K562 (cell line): ENCODE results near the gene ADGRG1. TPM values are rescaled to one million over a fixed set of nuclear protein-coding genes. Genes with fewer than 3 reads are reported as not detected.

ENCODE experiments used
- ATAC-seq: fragments of 200-7000 bp; cut with Tn5 transposase; 3 replicates; pipeline ENCODE4 v1.9.1; 2020; ENCODE audit warnings: moderate library complexity
- BruUV-seq: library from RNA; stranded (reverse); fragments of 400-500 nt; replicated peaks from 2 replicates; lab custom pipeline; 2021; lab: Mats Ljungman, UMichigan
- CTCF ChIA-PET: fragments of 300-600 bp; formaldehyde crosslinking; extraction: SDS; loops from one replicate; lab custom pipeline; 2021; ENCODE audit warnings: low intra/inter-chr PET ratio; lab: Yijun Ruan, JAX
- POLR2A ChIA-PET: fragments of 300-600, 350-650 bp; sonication (Branson Sonifier 250); formaldehyde crosslinking; extraction: SDS; loops from one replicate; lab custom pipeline; 2021; ENCODE audit warnings: antibody characterized with exemption, inconsistent platforms; lab: Yijun Ruan, JAX
- DNase-seq, 4 experiments: peaks; one replicate each; pipeline versions ENCODE4 v3.0.0 to v3.0.0-alpha.2; 2011 to 2018; ENCODE audit warnings: low spot score in 3 of 4, mixed read lengths in 3 of 4; ENCODE audit errors: extremely low read depth in 1 of 4
- FAIRE-seq: peaks from 2 replicates; lab custom pipeline; 2011; peaks lifted over from hg19 to GRCh38; lab: Jason Lieb, UNC
- H2AFZ ChIP-seq: 2 replicates; pipeline ENCODE4 v1.6.0; 2011; ENCODE audit warnings: low read depth, low read length, control low read depth, inconsistent platforms
- H3K27ac ChIP-seq: fragments of 200-600 bp; 3 replicates; pipeline ENCODE4 v1.8.0; 2011; ENCODE audit warnings: low read depth, mild to moderate bottlenecking, control low read depth, inconsistent platforms, low read length, moderate library complexity, mixed read lengths; ENCODE audit errors: extremely low read depth
- H3K27me3 ChIP-seq, 2 experiments: fragments of 300-600 bp in 1 of 2; 2 replicates in 1 of 2; 3 replicates in 1 of 2; pipeline versions ENCODE4 v1.6.0 to v1.8.0; 2011; ENCODE audit warnings: inconsistent platforms in 2 of 2, low read length in 2 of 2, mild to moderate bottlenecking in 1 of 2, mixed read lengths in 1 of 2, moderate library complexity in 1 of 2; ENCODE audit not compliant: control insufficient read depth in 2 of 2, insufficient read depth in 2 of 2
- H3K36me3 ChIP-seq: fragments of 300-600 bp; 3 replicates; pipeline ENCODE4 v1.8.0; 2011; ENCODE audit warnings: mild to moderate bottlenecking, low read length, inconsistent platforms; ENCODE audit not compliant: control insufficient read depth, insufficient read depth
- H3K4me1 ChIP-seq, 2 experiments: fragments of 200-600 bp in 1 of 2; replicated peaks in 1 of 2; 2 replicates in 1 of 2; 3 replicates in 1 of 2; pipeline versions ENCODE4 v1.5.1 to v1.8.0; 2011; ENCODE audit warnings: inconsistent platforms in 2 of 2, low read length in 2 of 2, mild to moderate bottlenecking in 1 of 2, mixed read lengths in 1 of 2, moderate library complexity in 1 of 2; ENCODE audit not compliant: control insufficient read depth in 2 of 2, insufficient read depth in 2 of 2
- H3K4me2 ChIP-seq: 2 replicates; pipeline ENCODE4 v1.6.1; 2011; ENCODE audit warnings: low read length, control low read depth, inconsistent platforms, mixed read lengths; ENCODE audit not compliant: insufficient read depth
- H3K4me3 ChIP-seq: fragments of 200-600 bp; sonication (generic), shearing (Covaris generic); 2 replicates; pipeline ENCODE4 v1.5.1; 2016; ENCODE audit warnings: control low read depth, inconsistent platforms
- H3K79me2 ChIP-seq: fragments of 200-600 bp; 3 replicates; pipeline ENCODE4 v1.8.0; 2011; ENCODE audit warnings: low read length, inconsistent platforms; ENCODE audit not compliant: control insufficient read depth, insufficient read depth
- H3K9ac ChIP-seq, 2 experiments: 2 replicates each; pipeline versions ENCODE4 v1.6.0 to v1.6.1; 2011; ENCODE audit warnings: low read depth in 2 of 2, low read length in 2 of 2, control low read depth in 1 of 2, inconsistent platforms in 1 of 2, mild to moderate bottlenecking in 1 of 2, mixed read lengths in 1 of 2; ENCODE audit not compliant: insufficient read depth in 1 of 2
- H3K9me1 ChIP-seq: one replicate; pipeline ENCODE4 v1.6.0; 2011; ENCODE audit warnings: inconsistent platforms, mild to moderate bottlenecking, low read length, moderate library complexity; ENCODE audit not compliant: control insufficient read depth, insufficient read depth
- H3K9me3 ChIP-seq: replicated peaks from 2 replicates; pipeline ENCODE4 v1.5.1; 2011; ENCODE audit warnings: low read depth, low read length, inconsistent platforms; ENCODE audit not compliant: control insufficient read depth, insufficient read depth
- H4K20me1 ChIP-seq: replicated peaks from 2 replicates; pipeline ENCODE4 v1.6.1; 2011; ENCODE audit warnings: low read length, inconsistent platforms, mixed read lengths; ENCODE audit not compliant: control insufficient read depth, insufficient read depth
- ARID1B ChIP-seq: fragments of 450-650 bp; IDR thresholded peaks from 2 replicates; pipeline ENCODE4 v1.6.1; 2016; ENCODE audit warnings: antibody characterized with exemption, mild to moderate bottlenecking, inconsistent platforms
- ELF2 ChIP-seq: fragments of 250-450 bp; sonication (Bioruptor Pico); IDR thresholded peaks from 2 replicates; pipeline ENCODE4 v1.5.0; 2021; ENCODE audit warnings: mild to moderate bottlenecking
- GABPB1 ChIP-seq: sonication (generic); formaldehyde crosslinking; IDR thresholded peaks from 2 replicates; pipeline ENCODE4 v1.8.0; 2022; ENCODE audit warnings: mild to moderate bottlenecking, missing genetic modification reagents
- GATA2 ChIP-seq: sonication (generic); formaldehyde crosslinking; IDR thresholded peaks from 2 replicates; pipeline ENCODE4 v1.4.0; 2020; ENCODE audit warnings: mild to moderate bottlenecking, missing genetic modification reagents
- HMBOX1 ChIP-seq: sonication (generic); IDR thresholded peaks from 2 replicates; pipeline ENCODE4 v1.6.1; 2016
- L3MBTL2 ChIP-seq: fragments of 450-650 bp; IDR thresholded peaks from 2 replicates; pipeline ENCODE4 v1.6.1; 2016; ENCODE audit warnings: mild to moderate bottlenecking, moderate library complexity
- MEIS2 ChIP-seq: fragments of 450-650 bp; IDR thresholded peaks from 2 replicates; pipeline ENCODE4 v1.6.1; 2014; ENCODE audit warnings: mild to moderate bottlenecking; ENCODE audit not compliant: partially characterized antibody
- MNT ChIP-seq, 2 experiments: fragments of 450-650 bp; conservative IDR thresholded peaks; 2 replicates each; pipeline ENCODE4 v1.6.1; 2017; ENCODE audit warnings: mild to moderate bottlenecking in 2 of 2, moderate library complexity in 2 of 2
- NFE2 ChIP-seq: IDR thresholded peaks from 2 replicates; pipeline ENCODE4 v1.6.1; 2014; ENCODE audit warnings: antibody characterized with exemption, low read depth
- POLR2AphosphoS5 ChIP-seq: IDR thresholded peaks from 2 replicates; pipeline ENCODE4 v1.6.1; 2011; ENCODE audit warnings: mild to moderate bottlenecking, low read depth, low read length, moderate library complexity; ENCODE audit not compliant: control insufficient read depth, insufficient read depth
- SIN3A ChIP-seq, 2 experiments: fragments of 150-350 bp in 1 of 2; IDR thresholded peaks; 2 replicates each; pipeline ENCODE4 v1.6.1; 2011 to 2016; ENCODE audit warnings: borderline replicate concordance in 2 of 2, low read depth in 2 of 2, low read length in 2 of 2, mild to moderate bottlenecking in 2 of 2, moderate library complexity in 2 of 2; ENCODE audit not compliant: control insufficient read depth in 1 of 2
- TAF9B ChIP-seq: fragments of 450-650 bp; IDR thresholded peaks from 2 replicates; pipeline ENCODE4 v1.6.1; 2018; ENCODE audit warnings: mild to moderate bottlenecking; ENCODE audit not compliant: partially characterized antibody
- TAL1 ChIP-seq: fragments of 450-650 bp; IDR thresholded peaks from 2 replicates; pipeline ENCODE4 v1.6.1; 2016; ENCODE audit warnings: mild to moderate bottlenecking
- TCF3 ChIP-seq: sonication (generic); formaldehyde crosslinking; IDR thresholded peaks from 2 replicates; pipeline ENCODE4 v1.4.0; 2020; ENCODE audit warnings: mild to moderate bottlenecking, missing genetic modification reagents
- ZNF699 ChIP-seq: fragments of 250-450 bp; sonication (Bioruptor Pico); IDR thresholded peaks from 2 replicates; pipeline ENCODE4 v1.8.0; 2021; ENCODE audit warnings: mild to moderate bottlenecking, moderate library complexity; ENCODE audit not compliant: insufficient replicate concordance
- ZNF77 ChIP-seq: fragments of 250-450 bp; sonication (Bioruptor Pico); IDR thresholded peaks from 2 replicates; pipeline ENCODE4 v1.5.0; 2020
- WGBS: fragments of 100-300 bp; shearing (Covaris generic); methylation state at CpG from one replicate; pipeline ENCODE4 v1.1.6; 2016; ENCODE audit warnings: low coverage, mixed read lengths; ENCODE audit not compliant: insufficient coverage; ENCODE audit errors: missing lambda C conversion rate; 5-methylcytosine and 5-hydroxymethylcytosine counted together
- in situ Hi-C: fragments of 300-500 bp; cut with MboI; formaldehyde crosslinking; loops from 4 replicates; pipeline ENCODE4 v1.15.0; 2018; ENCODE audit warnings: inconsistent platforms, mixed read lengths
- intact Hi-C: fragments of 100-400 bp; cut with micrococcal nuclease; formaldehyde crosslinking; loops from 2 replicates; pipeline ENCODE4 v1.14.2; 2022
- polyA plus RNA-seq, 8 experiments: library from polyadenylated mRNA; depleted of rRNA in 4 of 8; stranded (reverse) in 5 of 8; unstranded in 3 of 8; fragments of >200 nt; fragmentation: Nextera tagmentation in 2 of 8; fragmentation: Illumina TruSeq in 1 of 8; extraction: Ambion mirVana in 2 of 8; extraction: Trizol in 1 of 8; gene quantifications; 2 replicates each; pipeline versions ENCODE4 v1.2.1 to v1.2.3, GENCODE V29; 2011 to 2014; ENCODE audit warnings: inconsistent platforms in 1 of 8, missing spikeins in 1 of 8
- total RNA-seq, 7 experiments: library from RNA; depleted of rRNA in 6 of 7; stranded (reverse); fragments of >200 nt in 6 of 7; fragmentation: Illumina TruSeq in 2 of 7; extraction: Trizol in 2 of 7; gene quantifications; 2 replicates each; pipeline versions ENCODE4 v1.2.1 to v1.2.3, GENCODE V29; 2011 to 2021; ENCODE audit warnings: low replicate concordance in 1 of 7

The ADGRG1 gene
- total and polyA plus RNA-seq, 9 of the 15 experiments (the other 6 are each of a cell fraction or from before 2014, with no cell fraction given): 0.04 to 0.31 (median 0.16) TPM; not detected in 6

- Histone ChIP-seq H3K79me2 (no peaks in the 10 kb centered on the region), H3K27me3 (no peaks in the 10 kb centered on the region), H3K9me1 (no peaks in the 10 kb centered on the region), H2AFZ (peak overlapping the region; percentile 25), H3K4me2 (peak overlapping the region; percentile 42; the same call in 1 of the 2 replicates), H3K9ac (0 out of 4 replicates have a peak overlapping the region, but pooled peaks of 1 of the 2 experiments have one; percentile 3), H3K4me1 (peaks cover 16 to 43% of the 10 kb centered on the region in 2 experiments), H3K4me3 (no peak overlapping the region), H3K27ac (no peak overlapping the region), H4K20me1 (no peaks in the 10 kb centered on the region), H3K9me3 (no peaks in the 10 kb centered on the region), H3K36me3 (no peaks in the 10 kb centered on the region)
- ATAC-seq (peak; percentile 51), FAIRE-seq (peak; percentile 78), DNase-seq (peak; percentile 54 to 63 (median 58))
- WGBS: 3% methylated on average over 10 of the region's 10 CpGs
- intact Hi-C loops: loop anchor here (2.0 kb wide), 1 partner anchor 47 kb away; no protein-coding TSS in a partner anchor
- BruUV-seq: no TSS peak
- CTCF ChIA-PET: interaction anchor here (4.9 kb wide), 1 partner anchor 47 kb away, joined by 32 read pairs; no protein-coding TSS in a partner anchor
- POLR2A ChIA-PET: interaction anchor here (0.9 to 1.2 kb wide), 2 partner anchors 9 to 36 kb away, joined by 4 to 5 read pairs; no protein-coding TSS in a partner anchor
- in situ Hi-C loops: no loop called here
- TF ChIP-seq GABPB1 (0 out of 2 replicates have a peak, but pooled peaks have one; percentile 40), MNT (conservative IDR thresholded peaks at IDR 0.05) (0 out of 4 replicates have a peak, but pooled peaks have one; percentile 32 to 36), ELF2 (no peak), GATA2 (CRISPR knock-in tag) (peak; percentile 55; the same call in 1 of the 2 replicates), ZNF77 (CRISPR knock-in tag) (no peak), MEIS2 (peak; percentile 87), TCF3 (CRISPR knock-in tag) (peak; percentile 94), HMBOX1 (peak; percentile 70; the same call in 1 of the 2 replicates), POLR2AphosphoS5 (peak; percentile 46; the same call in 1 of the 2 replicates), ZNF699 (no peak), TAL1 (peak; percentile 81), SIN3A (IDR thresholded peaks at IDR 0.05; ENCODE audit: borderline replicate concordance in 2 of 2, control insufficient read depth in 1 of 2, low read depth in 2 of 2, low read length in 2 of 2) (peak in 1 of 2 experiments; percentile 16; a peak in 1 of 4 replicates), L3MBTL2 (peak; percentile 27; the same call in 1 of the 2 replicates), TAF9B (peak; percentile 27), ARID1B (peak; percentile 86), NFE2 (peak; percentile 57)
Measured at GRCh38 chr16:57601801-57602478, 26.5 kb upstream of the ADGRG1 start.
